H1 (cell line): ENCODE data around the gene CFAP74. TPM values are rescaled to one million over a fixed set of nuclear protein-coding genes. Genes with fewer than 3 reads are reported as not detected.

Experiments used
- ATF3 ChIP-seq: IDR thresholded peaks from 2 replicates; pipeline ENCODE4 v1.6.1; 2011; ENCODE audit warnings: low read depth, mild to moderate bottlenecking, low read length; ENCODE audit not compliant: insufficient read depth
- BCL11A ChIP-seq, 2 experiments: IDR thresholded peaks; one replicate each; pipeline ENCODE4 v1.6.1; 2011; ENCODE audit warnings: low read depth in 2 of 2, low read length in 2 of 2, mild to moderate bottlenecking in 2 of 2
- BRCA1 ChIP-seq: IDR thresholded peaks from 2 replicates; pipeline ENCODE4 v1.6.1; 2012; ENCODE audit warnings: low read depth, low read length, improper control_type of control experiment
- CHD7 ChIP-seq: fragments of 300-600 bp; sonication (generic); IDR thresholded peaks from 2 replicates; pipeline ENCODE4 v1.7.1; 2012; ENCODE audit warnings: low read length, moderate library complexity, mild to moderate bottlenecking, inconsistent platforms; ENCODE audit not compliant: insufficient replicate concordance
- EGR1 ChIP-seq: IDR thresholded peaks from 2 replicates; pipeline ENCODE4 v1.6.1; 2011; ENCODE audit warnings: low read depth, low read length, borderline replicate concordance
- EP300 ChIP-seq, 2 experiments: IDR thresholded peaks; 1 replicate in 1 of 2; 2 replicates in 1 of 2; pipeline ENCODE4 v1.6.1; 2011 to 2012; ENCODE audit warnings: low read depth in 2 of 2, low read length in 2 of 2, mild to moderate bottlenecking in 2 of 2, borderline replicate concordance in 1 of 2, inconsistent platforms in 1 of 2, moderate library complexity in 1 of 2
- HDAC2 ChIP-seq, 2 experiments: fragments of 300-600 bp in 1 of 2; sonication (generic) in 1 of 2; IDR thresholded peaks; 2 replicates each; pipeline ENCODE4 v1.6.1; 2011 to 2012; ENCODE audit warnings: low read depth in 2 of 2, low read length in 2 of 2, mild to moderate bottlenecking in 2 of 2, moderate library complexity in 2 of 2, borderline replicate concordance in 1 of 2, inconsistent platforms in 1 of 2
- RAD21 ChIP-seq, 2 experiments: IDR thresholded peaks in 1 of 2; conservative IDR thresholded peaks in 1 of 2; 2 replicates each; pipeline ENCODE4 v1.6.1; 2011; ENCODE audit warnings: low read depth in 2 of 2, low read length in 2 of 2, improper control_type of control experiment in 1 of 2, inconsistent platforms in 1 of 2, mild to moderate bottlenecking in 1 of 2, moderate library complexity in 1 of 2
- RXRA ChIP-seq: IDR thresholded peaks from 2 replicates; pipeline ENCODE4 v1.6.1; 2011; ENCODE audit warnings: low read depth, mild to moderate bottlenecking, low read length, moderate library complexity; ENCODE audit not compliant: insufficient read depth
- SP2 ChIP-seq: IDR thresholded peaks from 2 replicates; pipeline ENCODE4 v1.6.1; 2012; ENCODE audit warnings: mild to moderate bottlenecking, low read length, inconsistent platforms
- SP4 ChIP-seq: IDR thresholded peaks from 2 replicates; pipeline ENCODE4 v1.6.1; 2012; ENCODE audit warnings: low read length, inconsistent platforms
- polyA plus RNA-seq, 7 experiments: library from polyadenylated mRNA; depleted of rRNA in 3 of 7; stranded (reverse) in 5 of 7; unstranded in 2 of 7; fragments of >200 nt in 5 of 7; fragments of 200-250 nt in 2 of 7; gene quantifications; 1 replicate in 5 of 7; 2 replicates in 1 of 7; 4 replicates in 1 of 7; pipeline versions ENCODE4 v1.2.1 to v1.2.3, GENCODE V29; 2011 to 2013; ENCODE audit warnings: missing spikeins in 2 of 7, mixed read lengths in 2 of 7
- total RNA-seq: library from RNA; stranded (reverse); fragmentation: NEBNext Ultra II Directional; extraction: Animal tissue kit (Norgen Biotek cat#: 25700); gene quantifications from 2 replicates; pipeline ENCODE4 v1.2.1, GENCODE V29; 2021

The CFAP74 gene
- total and polyA plus RNA-seq, 2 of the 8 experiments (the other 6 are each of a cell fraction or from before 2014, with no cell fraction given), result 0.09 to 0.20 TPM

- TF ChIP-seq CHD7 (no peak), EGR1 (no peak), SP2 (no peak), RAD21 (IDR thresholded peaks at IDR 0.05 in 1 of 2, conservative IDR thresholded peaks at IDR 0.05 in 1 of 2; ENCODE audit: low read depth in 2 of 2, low read length in 2 of 2) (no peak), BRCA1 (no peak), ATF3 (no peak), BCL11A (IDR thresholded peaks at IDR 0.05; ENCODE audit: low read depth in 2 of 2, low read length in 2 of 2) (no peak), EP300 (IDR thresholded peaks at IDR 0.05; ENCODE audit: borderline replicate concordance in 1 of 2, low read depth in 2 of 2, low read length in 2 of 2) (no peak), SP4 (no peak), RXRA (no peak), HDAC2 (IDR thresholded peaks at IDR 0.05; ENCODE audit: borderline replicate concordance in 1 of 2, low read depth in 2 of 2, low read length in 2 of 2) (no peak)
Observed at GRCh38 chr1:1924386-1924785, 79.2 kb downstream of the CFAP74 start (continued).
